CD4-positive, alpha-beta T cell treated with Interleukin-1 beta for 1 hour (primary cell): ENCODE data around the gene MYRIP.

Experiments
- DNase-seq, 2 donors: peaks; one replicate each; pipeline ENCODE4 v3.0.0-alpha.2; 2020 to 2022

Gene MYRIP

DNA sequence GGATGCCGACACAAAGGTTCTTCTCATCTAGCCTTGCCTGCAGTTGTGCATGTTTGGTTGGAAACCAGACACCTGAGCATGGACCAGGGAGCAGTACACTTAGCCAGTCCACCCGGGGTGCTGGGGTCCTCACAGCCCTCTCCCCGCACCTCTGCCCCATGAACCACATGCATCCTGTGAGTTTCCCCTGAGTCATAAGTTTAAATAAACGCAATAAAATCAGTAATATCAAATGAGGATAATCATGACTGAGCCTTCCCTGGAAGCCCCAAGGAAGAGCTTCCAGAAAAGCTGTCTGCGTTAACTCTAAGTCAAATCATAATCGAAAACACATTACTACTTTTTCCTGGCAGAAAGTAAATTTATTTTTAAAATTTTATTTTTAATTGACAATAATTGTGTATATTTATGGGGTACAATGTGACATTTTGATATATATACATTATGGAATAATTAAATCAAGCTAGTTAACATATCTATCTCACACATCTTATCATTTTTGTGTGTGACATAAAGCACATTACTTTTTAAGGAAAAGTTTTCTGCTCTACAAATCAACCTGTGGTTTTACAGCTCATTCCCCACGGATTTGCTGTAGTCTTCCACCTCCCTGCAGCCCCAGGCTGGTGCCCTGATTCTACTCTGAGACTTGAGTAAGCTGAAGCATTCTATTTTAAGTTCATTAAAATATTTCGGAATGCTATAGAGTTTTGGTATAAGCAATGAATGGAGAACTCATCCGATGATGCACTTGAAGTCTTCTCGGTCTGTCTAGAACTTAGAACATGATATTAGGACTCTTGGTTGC is 334.1 kb downstream of the MYRIP start:
- no peak for DNase-seq

DNA sequence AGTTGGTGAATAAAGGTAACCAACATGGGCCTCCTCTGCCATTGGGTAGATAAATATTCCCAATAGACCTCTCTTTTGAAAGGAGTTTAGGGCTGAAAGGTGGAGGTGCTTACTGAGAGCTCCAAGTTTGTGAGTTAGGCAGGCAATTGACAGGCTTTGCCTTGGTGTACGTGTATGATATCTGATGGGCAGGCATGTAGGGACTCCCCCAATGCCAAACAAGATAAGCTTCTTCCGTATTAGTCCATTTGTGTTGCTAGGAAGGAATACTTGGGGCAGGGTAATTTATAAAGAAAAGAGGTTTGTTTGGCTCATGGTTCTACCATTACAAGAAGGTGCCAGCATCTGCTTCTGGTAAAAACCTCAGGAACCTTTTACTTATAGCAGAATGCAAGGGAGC is 339.4 kb downstream of the MYRIP start:
- no peak for DNase-seq

DNA sequence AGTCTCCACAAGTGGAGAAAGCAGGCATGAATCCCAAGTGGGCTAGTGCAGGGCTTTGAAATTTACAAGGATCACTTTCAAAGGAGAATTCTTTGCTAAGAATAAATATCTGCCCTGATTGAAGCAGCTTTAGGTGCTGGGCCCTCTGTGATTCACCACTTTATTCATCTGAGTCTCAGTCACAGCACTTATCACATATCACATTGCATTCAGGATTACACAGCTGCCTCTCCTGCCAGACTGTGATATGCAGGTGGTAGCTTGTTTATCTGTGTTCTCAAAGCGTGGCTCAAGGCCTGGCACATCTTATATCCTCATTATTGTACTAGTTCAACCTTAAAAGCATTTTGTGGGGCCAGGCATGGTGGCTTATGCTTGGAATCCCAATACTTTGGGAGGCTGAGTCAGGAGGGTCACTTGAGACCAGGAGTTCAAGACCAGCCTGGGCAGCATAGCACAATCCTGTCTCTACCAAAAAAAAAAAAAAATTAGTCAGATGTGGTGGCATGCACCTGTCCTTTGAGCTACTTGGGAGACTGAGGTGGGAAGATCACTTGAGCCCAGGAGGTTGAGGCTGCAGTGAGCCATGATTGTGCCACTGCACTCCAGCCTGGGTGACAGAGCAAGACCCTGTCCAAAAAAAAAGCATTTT is 343.2 kb downstream of the MYRIP start:
- DNase-seq: no peak

DNA sequence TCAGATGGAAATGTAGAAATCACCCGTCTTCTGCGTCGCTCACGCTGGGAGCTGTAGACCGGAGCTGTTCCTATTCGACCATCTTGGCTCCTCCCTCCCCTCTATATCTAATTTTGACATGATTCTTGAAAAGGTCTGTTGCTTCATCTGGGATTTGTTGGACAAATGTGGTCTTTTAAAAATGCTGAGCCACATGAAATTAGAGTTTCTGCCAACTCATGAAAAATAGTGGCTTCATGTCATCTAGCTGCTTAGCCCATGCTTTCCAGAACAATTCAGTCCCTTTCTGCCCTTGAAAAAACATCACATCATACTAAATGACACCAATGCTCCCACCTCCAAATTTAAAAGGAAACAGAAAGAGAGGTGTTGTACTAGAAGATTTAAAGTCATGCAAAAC is 351.5 kb downstream of the MYRIP start:
- DNase-seq: no peak

DNA sequence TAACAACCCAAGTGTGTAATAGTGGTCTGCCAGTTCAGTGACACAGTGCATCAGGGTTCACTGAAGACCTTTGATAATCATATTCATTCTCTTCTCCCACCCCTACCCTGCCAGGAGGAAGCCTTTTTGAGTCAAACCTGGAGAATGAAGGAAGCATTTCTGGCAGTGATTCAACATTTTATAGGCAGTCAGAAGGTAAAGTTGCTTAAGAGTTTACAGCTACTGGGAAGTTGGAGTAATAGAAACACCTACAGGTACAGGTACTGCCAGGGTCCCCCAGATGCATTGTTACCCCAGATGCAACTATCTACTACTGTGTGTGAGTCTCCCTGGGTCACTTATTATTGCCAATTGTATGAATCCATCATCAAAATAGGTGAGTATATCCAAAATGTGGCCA is 353.2 kb downstream of the MYRIP start:
- no peak for DNase-seq

DNA sequence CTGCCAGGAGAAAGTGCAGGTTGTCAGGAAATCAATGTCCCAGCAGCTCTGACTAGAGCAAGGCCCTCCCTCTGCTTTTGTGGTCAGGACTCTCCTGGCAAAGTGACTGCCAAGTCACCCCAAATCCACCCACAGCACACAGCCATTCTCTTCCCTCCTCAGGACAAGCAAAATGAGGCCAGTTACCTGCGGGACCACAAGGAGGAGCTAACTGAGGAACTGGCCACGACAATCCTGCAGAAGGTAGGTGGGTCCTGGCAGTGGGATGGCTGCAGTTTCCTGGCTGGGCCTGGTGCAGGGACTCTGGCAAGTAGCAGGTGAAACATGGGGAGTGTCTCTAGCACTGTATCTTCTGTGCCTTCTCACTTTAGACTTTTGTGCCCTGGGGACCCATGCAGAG is 357.6 kb downstream of the MYRIP start:
- DNase-seq: no peak

DNA sequence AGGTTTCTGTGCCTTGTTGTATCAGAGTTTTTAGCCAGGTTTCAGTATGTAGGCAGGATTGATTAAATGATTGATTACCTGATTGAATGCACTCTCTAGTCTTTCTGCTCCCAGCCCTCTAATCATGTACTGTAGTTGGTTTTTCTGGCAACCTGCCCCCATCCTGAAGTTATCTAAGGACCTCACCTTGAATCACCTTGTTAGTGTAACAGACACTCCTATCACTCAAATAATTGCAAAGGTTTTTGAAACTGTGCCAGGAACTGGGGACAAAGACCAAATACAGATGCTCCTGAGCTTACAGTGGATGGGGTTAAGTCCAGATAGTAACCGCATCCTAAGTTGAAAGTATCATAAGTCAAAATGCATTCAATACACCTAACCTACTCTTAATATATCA is 358.5 kb downstream of the MYRIP start:
- no peak for DNase-seq

DNA sequence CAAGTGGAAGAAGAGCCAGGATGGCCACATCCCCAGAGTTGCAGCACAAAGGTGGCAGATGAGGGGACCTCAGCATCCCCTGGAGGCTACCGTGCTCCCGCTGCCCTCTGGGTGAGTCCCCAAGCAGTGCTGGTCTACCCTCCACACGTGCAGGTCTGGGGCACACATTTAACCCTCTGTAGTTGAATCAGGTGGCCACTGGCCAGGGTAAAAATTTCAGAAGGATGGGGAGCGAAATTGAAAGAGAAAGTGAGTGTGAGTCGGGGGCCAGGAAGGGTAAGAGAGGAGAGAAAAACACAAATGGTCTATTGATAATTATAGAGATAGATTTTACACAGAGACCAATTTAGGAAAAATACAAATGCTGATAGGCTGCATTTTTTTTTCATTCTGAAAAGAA is 360.6 kb downstream of the MYRIP start:
- DNase-seq: no peak

DNA sequence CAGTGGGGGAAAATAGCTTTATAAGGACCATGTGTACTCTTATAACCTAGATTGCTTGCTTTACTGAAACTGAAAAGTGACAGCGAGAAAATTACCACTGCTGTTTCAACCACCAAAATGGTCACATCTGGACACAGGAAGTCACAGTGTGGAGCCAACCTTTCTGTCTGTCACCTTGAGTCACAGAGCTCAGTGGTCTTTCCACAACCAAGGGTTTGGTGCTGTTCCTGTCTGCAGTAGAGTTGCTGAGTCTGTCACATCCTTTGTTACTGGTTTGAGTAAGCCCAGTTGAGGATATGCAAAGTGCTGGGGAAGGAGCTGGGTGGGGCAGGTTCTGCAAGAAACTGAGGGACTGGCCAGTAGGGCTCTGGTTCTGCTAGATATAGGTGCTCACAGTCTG is 361.0 kb downstream of the MYRIP start:
- no peak for DNase-seq

DNA sequence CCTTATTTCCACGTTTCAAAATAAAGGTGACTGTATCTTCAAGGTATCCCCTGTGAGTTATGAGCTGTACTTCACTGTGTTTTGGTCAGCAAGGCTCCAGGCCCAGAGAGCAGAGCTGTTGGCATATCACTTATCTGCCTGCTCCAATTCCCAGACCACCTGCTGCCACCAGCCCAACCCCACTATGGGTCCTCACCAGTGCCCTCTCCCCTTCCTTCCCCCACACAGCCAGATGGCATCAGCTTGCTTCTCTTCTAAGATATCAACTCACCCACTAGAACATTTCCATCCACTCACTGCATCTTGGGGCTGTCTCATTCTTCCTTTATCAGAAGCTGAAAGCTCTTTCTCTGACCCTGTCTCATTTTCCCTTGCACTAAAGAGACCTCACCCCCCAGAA is 363.2 kb downstream of the MYRIP start:
- DNase-seq: no peak

DNA sequence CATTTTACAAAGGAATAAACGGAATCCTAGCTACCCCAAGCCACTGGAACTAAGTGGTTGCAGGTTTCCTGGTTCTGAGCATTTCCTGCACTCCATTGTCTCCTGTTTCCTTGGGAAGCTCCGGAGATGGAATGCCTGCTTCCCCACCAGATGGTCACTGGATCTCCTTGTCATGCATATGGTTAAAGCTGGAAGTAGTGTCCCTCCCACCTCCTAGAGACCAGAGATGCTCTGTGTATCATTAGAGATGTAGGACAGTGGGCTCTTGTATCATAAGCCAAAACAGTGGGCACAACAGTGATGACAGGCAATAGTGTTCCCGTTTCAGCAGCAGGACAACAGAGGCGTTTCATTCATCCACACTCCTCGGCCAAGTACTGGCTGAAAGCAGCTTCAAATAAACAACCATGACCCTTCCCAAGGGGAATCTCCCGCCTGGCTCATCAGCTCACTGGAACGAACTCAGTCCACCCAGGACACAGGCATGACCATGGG is 363.9 kb downstream of the MYRIP start:
- no peak for DNase-seq

DNA sequence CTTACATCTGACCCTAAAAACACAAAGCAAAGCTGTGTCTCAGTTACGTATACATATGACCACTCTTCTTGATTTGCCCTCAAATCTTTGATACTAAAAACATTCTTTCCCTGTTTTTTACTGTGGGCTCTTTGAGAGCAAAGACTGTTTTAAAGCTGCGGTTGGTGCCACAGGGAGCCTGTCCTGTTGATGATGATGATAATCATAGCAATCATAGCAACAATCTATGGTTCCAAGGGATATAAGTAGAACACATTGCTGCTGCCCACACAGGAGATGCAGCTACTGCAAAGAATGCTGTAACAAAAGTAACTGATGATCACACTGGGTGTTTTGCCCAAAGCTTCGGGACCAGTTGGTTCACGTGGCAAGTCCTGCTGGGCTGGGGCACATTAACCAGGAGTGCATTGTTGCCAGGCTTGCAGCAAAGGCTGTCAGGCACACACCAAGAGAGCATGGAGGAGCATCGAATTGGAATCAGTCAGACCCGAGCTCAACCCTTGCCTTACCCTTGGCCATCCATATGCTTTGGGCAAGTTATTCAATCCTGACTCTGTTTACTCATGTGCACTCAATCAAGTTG is 368.7 kb downstream of the MYRIP start:
- DNase-seq: no peak

DNA sequence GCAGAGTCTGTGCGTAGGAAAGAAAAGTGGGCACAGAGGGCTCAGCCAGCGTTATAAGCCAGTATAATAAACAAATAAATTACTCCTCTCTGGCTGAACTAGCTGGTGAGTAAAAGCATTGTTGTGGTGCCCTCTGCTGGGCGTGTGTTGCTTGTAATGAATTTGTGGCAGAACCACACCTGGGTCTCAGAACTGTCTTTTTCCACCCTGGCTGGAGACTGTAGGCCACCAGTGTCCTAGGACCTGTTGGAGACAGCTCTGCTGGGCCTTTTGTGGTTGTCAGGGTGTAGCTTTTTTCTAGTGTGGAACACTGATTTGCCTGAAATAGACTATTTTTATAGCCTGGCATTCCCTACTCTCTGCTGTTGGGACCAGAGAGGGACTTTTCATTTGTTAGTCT is 369.6 kb downstream of the MYRIP start:
- DNase-seq: peak; percentile 12 to 30

DNA sequence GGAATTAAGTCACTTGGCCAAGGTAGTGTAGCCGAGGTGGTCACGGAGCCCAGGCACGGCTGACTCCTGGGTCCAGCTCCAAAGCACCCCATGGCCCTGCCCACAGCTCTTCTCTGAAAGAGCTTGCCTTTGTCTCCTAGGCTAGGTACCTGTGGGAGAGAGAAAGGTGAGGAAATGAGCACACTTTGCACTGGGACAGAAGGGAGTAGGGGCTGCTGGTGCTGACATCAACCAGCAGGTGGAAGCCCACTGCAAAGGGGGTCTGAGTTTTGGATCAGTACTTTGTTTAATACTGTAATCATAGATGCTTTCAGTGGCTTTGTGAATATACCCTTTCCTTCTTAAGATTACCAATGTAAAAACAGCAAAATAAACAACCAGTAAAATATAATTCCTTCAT is 371.8 kb downstream of the MYRIP start:
- DNase-seq: no peak

DNA sequence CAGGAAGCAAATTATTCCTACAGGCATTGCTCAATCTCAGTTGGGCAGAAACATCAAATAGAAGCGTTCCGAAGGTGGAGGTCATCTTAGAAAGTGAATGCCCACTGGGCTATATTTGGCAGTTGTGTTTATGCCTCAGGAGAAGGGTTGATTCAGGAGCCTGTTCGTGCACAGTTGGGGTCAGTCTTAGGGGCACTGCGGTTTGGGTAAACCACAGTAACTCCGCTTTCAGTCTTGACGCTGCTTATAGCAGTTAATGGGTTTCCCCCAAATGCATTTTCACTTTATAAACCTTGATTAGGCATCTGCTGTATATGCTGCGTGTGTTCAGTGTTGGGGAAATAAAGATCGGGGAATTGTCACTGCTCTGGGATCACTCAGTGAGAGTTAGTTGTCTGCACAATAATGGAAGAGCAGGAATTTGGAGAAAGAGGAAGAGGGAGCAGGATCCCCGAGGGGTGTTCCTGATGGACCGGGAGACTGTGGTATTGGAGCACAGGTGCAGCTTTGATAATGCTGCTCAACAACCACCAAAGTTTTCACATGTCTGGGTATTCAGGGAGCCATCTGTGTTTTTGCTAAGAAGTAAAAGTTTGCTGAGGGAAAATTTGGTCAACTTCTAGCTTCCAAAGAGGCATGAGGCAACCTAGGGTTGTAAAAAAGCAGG is 375.8 kb downstream of the MYRIP start:
- no peak for DNase-seq

DNA sequence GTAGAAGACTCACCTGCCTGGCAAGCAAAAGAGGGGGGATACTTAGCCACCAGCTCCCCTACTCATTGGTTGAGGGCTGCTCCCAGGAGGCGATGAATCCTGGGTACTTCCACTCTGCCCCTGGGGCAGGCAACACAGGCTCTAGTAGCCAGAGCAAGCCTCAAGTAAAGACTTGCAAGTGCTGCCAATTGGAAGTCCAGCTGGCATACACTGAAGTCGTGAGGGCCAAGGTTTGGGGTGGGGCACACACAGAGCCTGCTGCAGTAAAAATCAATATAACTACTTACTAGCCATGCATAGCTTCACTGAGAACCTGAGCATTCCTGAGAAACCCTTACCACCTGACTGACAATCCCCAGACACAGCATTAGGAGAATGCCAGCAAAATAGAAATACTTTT is 377.1 kb downstream of the MYRIP start:
- no peak for DNase-seq

DNA sequence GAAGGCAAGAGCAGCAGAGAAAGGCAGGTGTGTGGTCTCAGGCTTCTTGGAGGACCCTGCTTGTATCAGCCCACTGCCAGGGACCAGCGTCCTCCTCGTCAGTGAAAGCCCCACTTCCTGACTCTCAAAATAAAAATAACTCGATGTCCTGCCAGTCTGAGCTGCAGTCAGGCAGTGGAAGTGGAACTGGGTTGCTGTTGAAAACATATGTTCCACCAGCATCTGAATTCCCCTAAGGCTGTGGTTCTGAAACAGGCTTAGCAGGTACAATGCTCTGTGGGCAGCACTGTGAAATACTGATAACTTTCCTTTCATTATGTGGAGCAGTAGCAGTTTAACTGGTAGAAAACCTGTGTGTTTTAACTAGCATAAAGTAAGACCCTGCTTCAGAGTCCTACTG is 378.5 kb downstream of the MYRIP start:
- DNase-seq: no peak

DNA sequence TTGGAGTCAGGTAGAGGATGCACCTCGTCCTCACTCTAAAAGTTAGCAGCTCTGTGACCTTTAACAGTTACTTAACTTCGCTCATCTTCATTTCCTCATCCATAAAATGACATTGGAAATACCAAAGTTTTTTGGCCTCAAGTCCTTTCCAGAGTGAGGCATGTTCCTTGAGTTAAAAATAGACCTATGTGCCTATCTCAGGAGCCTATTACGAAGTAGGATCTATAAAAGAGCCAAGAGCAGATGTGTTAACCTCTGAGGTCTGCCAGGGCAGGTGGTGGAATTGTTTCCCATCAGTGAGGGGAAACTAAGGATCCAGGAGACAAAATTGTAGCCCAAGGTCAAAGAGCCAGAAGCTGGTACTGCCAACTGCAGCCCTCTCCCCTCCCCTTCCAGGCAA is 379.7 kb downstream of the MYRIP start:
- DNase-seq: no peak

DNA sequence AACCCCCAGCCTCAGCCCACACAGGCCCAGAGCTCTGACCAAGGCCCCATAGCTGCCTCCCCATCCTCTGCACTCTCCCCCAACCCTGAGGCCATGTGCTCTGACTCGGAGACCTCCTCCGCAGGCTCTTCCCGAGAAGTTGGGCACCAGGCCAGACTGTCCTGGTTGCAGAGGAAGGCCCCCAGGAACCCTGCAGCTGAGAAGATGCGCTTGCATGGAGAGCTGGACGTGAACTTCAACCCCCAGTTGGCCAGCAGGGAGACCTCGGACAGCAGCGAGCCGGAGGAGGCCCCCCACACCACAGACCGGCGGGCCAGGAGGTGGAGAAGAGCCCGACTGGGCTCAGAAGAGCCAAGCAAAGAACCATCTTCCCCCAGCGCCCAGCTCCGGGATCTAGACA is 380.6 kb downstream of the MYRIP start:
- DNase-seq: no peak

DNA sequence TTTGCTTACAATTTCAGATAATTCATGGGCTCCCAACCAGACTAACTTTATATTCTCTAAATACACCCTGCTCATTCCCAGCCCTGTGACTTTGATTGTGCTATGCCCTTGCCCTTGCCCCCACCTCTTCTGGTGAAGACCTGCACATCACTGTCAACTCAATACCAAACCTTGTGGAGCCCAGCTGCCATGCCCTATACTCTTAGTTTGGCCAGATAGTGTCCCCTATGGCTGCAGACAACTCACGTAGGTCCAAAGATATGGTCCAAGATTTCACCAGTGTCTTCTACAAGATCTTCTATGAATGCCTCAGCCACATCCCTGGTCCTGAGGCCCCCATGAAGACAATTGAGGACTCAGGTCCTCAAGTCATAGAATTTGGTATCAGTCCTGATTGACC is 381.8 kb downstream of the MYRIP start:
- DNase-seq: no peak

DNA sequence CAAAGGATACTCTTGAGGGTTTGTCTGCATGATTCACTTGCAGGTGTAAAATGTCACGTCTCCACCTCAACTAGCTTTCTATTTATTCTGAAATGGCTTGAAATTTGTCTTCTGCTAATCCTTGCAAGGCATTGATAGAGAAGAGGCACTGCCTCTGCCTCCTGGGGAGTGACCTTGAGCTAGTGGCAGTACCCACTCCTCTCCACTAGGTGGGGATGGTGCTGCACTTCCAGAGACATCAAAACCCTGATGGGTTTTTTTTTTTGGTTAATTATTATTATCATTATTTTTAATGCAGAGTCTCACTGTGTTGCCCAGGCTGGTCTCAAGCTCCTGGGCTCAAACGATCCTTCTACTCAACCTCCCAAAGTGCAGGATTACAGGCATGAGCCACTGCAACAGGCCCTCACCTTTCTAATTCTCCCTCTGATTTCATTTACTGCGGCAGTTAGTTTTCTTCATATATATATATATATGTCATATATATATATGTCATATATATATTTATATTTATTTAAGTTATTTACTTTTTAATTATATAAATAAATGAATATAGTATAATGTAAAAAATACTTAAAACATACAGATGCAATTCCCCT is 382.5 kb downstream of the MYRIP start:
- DNase-seq: peak; percentile 50 to 60

DNA sequence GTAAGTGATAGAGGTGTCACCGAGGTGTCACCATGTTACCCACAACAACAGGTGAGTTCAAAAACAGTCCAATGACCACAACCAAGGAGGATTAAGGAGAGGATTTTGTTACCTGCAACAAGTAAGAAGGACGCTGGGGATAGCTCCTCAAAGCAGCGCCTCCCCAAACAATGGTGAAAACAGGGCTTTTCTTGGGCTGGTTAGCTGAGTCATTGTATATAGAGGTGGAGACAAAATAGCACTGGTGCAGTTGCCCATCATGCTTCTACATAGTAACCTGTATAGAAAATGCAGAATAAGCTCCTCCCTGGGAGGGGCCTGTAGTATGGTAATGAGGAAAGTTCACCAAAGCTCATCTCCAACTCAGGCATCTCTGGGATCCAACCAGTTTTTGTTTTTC is 383.2 kb downstream of the MYRIP start:
- DNase-seq: no peak

DNA sequence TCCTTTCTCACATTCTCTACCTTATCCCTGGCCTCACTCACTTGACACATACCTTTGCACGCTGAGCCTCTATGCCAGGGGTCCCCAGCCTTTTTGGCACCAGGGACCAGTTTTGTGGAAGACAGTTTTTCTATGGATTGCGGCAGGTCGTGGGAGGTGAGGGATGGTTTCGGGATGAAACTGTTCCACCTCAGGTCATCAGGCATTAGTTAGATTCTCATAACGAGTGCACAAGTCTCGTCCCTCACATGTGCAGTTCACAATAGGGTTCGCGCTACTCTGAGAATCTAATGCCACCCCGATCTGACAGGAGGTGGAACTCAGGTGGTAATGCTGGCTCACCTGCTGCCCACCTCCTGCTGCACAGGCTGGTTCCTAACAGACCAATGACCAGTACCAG is 387.6 kb downstream of the MYRIP start:
- no peak for DNase-seq
